Measurements from ENCODE around the gene ZNF574.

ZNF574 gene

GRCh38 chr19:42057846-42058245 lies 18.1 kb upstream of the ZNF574 start:
- no peak for DNase-seq

- no peak for DNase-seq
These were observed 16.8 kb upstream of the ZNF574 start for GRCh38 chr19:42059196-42059595.

- DNase-seq, result no peak
These were observed 15.8 kb upstream of the ZNF574 start for GRCh38 chr19:42060117-42060516.

- no peak for DNase-seq
These were observed 13.6 kb upstream of the ZNF574 start for GRCh38 chr19:42062381-42062780.

GRCh38 chr19:42064432-42064831 lies 11.5 kb upstream of the ZNF574 start:
- no peak for DNase-seq

- no peak for DNase-seq
These were observed 10.9 kb upstream of the ZNF574 start for GRCh38 chr19:42065051-42065450.

- DNase-seq, result no peak
These were observed 10.5 kb upstream of the ZNF574 start for GRCh38 chr19:42065511-42065910.

GRCh38 chr19:42066075-42066754 lies 9.8 kb upstream of the ZNF574 start:
- no peak for DNase-seq

- no peak for DNase-seq
These were observed 8.6 kb upstream of the ZNF574 start for GRCh38 chr19:42067315-42067888.

GRCh38 chr19:42068361-42068755 lies 7.6 kb upstream of the ZNF574 start:
- no peak for DNase-seq

- DNase-seq, result no peak
These were observed 7.0 kb upstream of the ZNF574 start for GRCh38 chr19:42068756-42069571.

GRCh38 chr19:42069619-42070351 lies 6.2 kb upstream of the ZNF574 start, which contains the start of gene GRIK5:
Gene GRIK5, minus strand, starts transcription at chr19:42070206. Its CDS starts 4,436 bp downstream, at chr19:42065770.
- no peak for DNase-seq

- DNase-seq, result no peak
These were observed 4.7 kb upstream of the ZNF574 start for GRCh38 chr19:42071247-42071646.

GRCh38 chr19:42074513-42075363 lies 1.2 kb upstream of the ZNF574 start:
- DNase-seq, result no peak

- no peak for DNase-seq
These were observed 676 bp upstream of the ZNF574 start for GRCh38 chr19:42075364-42075615.

- DNase-seq, result peak; percentile 60
These were observed 496 bp downstream of the ZNF574 start for GRCh38 chr19:42076380-42076944.

GRCh38 chr19:42078058-42078457 lies 2.1 kb downstream of the ZNF574 start:
- no peak for DNase-seq

- no peak for DNase-seq
These were observed 2.7 kb downstream of the ZNF574 start for GRCh38 chr19:42078538-42079275.

- no peak for DNase-seq
These were observed 3.3 kb downstream of the ZNF574 start for GRCh38 chr19:42079276-42079669.

GRCh38 chr19:42079886-42080763 lies 4.2 kb downstream of the ZNF574 start:
- DNase-seq, result no peak

All from stimulated activated naive CD4-positive, alpha-beta T cell treated with Interleukin-2 at 50 U/mL for 16 hours (primary cell).